HG03045 (cell line): ENCODE measurements around the gene TBC1D20.
"Not testable (repeated sequence)": the region's sequence is repeated elsewhere in the genome, so short reads cannot be mapped to it uniquely, and the experiment has no call there.

Experiments used
- ATAC-seq: cut with Tn5 transposase; IDR thresholded peaks from one replicate; pipeline ENCODE4 v1.9.1; 2021; ENCODE audit warnings: mild to moderate bottlenecking, moderate library complexity; ENCODE audit not compliant: unreplicated experiment

Gene TBC1D20

DNA sequence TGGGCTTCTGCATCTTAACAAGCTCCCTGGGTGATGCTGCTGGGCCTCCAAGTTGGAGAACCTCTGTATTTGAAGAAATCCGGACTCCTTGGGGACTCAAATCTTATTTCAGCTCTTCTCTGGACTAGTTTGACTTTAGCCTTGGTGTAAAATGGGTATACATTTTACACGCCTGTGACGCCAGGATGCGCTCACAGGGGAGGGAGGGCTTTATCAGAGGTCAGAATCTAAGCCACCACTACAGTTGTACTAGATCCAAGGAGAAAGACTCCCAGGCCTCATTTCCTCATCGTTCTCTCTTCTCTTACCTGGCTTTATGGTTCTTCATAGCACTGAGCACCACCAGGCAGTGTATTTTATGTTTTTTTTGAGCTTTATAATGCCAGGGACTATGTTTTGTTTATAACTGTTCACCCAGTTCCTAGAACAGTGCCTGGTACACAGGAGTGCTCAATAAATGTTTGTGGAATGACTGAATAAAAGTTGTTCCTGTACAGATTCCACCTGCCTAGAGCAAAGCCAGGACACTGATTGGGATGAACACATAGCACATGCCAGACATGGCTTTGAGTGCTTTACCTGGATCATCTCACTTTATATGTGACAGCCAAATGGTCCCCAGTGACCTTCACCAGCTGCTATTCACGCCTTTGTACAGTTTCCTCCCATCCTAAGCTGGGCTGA lies 59.3 kb downstream of the TBC1D20 start:
- no peak for ATAC-seq

DNA sequence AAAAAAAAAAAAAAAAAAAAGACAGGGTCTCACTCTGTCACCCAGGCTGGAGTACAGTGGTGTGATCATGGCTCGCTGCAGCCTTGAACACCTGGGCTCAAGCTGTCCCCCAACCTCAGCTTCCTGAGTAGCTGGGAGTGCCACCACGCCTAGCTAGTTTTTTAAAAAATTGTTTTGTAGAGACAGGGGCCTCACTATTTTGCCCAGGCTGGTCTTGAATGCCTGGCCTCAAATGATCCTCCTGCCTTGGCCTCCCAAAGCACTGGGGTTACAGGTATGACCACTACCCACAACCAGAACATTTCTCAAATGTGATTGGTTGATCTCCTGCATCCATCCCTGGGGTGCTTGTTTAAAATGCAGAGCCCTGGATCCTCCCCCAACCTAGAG lies 59.8 kb downstream of the TBC1D20 start:
- no peak for ATAC-seq

DNA sequence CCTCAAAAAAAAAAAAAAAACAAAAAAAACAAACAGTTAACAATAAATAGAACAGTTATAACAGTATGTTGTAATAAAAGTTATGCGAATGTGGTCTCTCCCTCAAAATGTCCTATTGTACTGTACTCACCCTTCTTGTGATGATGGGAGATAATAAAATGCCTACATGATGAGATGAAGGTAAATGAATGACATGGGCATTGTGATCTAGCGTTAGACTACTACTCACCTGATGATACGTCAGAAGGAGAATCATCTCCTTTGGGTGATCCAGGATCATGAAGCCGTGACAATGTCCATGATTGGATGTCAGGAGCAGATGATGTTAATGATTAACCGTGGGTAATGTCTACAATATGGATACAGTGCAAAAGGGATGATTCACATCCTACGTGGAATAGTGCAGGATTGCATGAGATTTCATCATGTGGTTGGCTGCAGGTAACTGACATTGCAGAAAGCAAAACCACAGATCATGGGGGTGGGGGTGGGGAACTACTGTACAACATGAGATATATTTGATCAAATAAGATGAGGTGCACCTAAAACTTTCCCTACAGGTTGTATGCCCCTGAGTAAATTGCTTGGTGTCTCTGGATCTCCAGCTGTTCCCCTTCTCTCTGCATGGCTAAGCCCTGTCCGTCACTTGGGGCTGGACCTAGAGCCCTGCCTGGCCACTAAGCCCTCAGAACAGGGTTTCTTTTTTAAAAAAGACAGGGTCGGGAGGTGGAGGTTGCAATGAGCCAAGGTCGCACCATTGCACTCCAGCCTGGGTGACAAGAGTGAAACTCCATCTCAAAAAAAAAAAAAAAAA lies 60.4 kb downstream of the TBC1D20 start:
- ATAC-seq, result no peak

DNA sequence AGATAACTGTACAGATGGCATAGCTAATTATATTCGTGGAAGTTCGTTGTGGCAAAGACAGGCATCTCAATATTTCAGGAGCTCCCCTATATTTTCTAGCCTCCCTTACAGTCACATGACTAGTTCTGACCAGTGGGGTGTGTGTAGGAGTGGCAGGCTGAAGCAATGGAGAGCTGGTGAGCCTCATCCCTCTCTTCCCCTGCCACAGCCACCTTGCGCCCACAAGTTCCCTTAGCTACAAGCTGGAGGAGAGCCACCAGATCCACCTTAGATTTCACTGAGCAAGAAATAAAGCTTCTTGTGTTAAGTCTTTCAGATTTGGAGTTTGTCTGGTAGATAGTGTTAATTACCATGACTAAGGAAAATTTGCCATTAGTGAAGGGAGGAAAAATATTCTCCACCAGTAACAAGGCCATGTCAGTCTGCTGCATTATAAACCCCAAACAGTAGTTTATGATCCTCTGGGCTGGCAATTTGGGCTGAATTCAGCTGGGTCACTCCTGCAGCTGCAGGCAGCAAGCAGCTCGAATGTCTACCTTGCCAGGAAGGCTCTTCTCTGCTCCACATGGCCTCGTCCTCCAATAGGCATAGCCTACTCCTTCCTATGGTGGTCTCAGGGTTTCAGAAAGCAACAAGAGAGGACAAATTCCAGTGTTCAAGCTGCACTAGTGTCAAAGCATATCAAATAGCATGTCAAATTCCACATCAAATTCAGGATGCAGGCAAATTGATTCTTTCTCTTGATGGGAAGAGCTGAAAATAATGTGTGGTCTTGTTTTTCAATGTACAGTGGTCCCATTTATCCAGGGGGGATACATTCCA lies 61.7 kb downstream of the TBC1D20 start:
- no peak for ATAC-seq

DNA sequence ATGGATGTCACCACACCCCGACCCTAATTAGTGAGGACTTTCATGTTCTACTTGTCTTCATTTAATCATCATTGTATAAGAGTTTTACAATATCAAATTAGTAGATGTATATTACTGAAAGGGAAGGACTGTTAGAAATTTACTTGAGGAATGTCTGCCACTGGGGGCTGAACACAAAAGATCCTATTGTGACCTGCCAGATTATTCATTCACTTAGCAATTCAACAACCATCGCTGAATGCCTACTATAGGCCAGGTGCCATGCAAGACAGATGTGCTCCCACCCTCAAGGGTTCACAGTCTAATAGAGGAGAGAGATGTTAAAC lies 62.2 kb downstream of the TBC1D20 start:
- no peak for ATAC-seq

DNA sequence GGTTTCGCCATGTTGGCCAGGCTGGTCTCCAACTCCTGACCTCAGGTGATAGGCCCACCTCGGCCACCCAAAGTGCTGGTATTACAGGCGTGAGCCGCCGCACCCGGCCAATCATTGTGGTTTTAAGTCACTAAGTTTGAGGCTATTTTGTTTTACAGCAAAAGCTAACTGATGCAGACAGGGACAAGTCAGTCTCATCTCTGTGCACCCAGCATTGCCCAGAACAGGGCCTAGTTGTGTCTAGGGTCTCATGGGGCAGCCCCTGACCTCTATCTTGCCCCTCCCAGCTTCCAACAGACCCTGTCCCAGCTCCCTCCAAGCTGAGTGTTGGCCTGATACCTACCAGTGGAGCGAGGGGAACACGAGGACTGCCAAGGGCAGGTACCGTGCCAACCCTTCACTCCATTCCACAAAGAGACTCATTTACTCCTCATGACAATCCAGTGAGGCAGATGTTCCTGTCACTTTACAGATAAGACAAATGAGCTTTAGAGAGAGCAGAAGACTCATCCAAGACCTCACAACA lies 63.1 kb downstream of the TBC1D20 start:
- ATAC-seq, result no peak

DNA sequence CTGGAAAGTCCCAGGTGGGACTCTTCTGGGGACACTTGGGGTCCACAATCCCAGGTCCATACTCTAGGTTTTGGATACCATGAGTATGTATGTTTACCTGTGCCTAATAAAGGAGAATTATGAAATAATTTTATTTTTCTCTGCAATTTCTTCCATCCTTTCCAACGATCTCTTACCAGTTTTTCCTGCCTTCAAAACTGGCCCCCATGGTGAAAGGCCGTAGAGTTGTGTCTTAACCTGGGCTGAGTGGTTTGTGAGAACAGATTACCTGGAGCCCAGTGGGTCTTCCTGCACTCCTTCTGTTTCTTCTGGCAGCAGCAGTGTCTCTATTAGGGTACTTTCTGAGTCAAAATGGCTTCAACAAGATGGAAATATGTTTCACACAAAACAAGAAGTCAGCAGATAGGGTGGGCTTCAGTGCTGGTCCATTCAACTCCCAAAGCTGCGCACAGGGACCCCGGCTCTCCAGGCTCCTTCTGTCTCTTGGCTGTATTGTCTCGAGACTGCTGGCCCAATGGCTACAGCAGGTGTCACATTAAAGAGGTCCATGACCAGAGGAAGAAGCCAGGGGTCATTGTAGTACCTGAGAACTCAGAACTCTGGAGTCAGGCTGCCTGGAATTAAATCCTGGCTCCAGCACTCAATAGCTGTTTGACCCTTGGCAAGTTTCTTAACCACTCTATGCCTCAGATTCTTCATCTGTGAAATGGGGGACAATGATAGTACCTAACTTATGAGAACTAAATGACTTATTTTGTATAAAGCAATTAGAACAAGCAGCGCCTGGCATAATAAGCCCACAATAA lies 64.7 kb downstream of the TBC1D20 start:
- no peak for ATAC-seq

DNA sequence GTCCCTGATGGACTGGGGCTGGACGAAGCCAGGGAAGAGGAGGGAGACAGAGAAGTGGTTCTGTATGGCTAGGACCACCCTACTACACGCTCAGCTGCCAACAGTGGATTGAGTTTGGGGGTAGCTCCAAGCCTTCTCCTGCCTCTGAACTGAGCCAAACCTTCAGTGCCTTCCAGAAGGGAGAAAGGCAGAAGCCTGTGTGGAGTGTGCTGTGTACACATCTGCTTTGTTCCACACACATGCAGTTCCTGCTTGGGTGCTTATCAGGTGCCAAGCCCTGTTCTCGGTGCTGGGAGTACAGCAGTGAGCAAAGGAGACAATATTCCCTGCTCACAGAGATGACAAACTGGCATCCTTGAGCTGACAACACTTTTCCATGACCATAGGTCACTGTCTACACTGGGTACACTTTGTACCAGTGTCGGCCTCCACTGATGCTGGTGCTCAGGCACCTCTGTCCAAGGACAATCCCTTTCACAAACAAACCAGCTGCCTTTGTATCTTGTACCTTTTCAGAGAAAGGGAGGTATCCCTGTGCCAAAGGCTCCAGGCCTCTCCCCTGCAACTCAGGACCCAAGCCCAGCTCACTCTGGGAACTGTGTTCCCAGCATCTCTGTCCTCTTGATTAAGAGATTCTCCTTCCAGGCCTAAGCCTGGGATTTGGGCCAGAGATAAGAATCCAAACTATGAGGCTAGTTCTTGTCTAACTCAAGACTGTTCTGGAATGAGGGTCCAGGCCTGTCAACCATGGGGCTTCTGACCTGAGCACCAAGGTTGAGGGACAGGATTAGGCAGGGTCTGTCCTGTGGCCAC lies 65.5 kb downstream of the TBC1D20 start:
- ATAC-seq, result no peak

DNA sequence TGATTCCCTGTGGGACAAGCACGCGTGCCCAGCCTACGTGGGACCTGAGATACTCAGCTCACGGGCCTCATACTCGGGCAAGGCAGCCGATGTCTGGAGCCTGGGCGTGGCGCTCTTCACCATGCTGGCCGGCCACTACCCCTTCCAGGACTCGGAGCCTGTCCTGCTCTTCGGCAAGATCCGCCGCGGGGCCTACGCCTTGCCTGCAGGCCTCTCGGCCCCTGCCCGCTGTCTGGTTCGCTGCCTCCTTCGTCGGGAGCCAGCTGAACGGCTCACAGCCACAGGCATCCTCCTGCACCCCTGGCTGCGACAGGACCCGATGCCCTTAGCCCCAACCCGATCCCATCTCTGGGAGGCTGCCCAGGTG lies 66.1 kb downstream of the TBC1D20 start:
- ATAC-seq, result no peak

DNA sequence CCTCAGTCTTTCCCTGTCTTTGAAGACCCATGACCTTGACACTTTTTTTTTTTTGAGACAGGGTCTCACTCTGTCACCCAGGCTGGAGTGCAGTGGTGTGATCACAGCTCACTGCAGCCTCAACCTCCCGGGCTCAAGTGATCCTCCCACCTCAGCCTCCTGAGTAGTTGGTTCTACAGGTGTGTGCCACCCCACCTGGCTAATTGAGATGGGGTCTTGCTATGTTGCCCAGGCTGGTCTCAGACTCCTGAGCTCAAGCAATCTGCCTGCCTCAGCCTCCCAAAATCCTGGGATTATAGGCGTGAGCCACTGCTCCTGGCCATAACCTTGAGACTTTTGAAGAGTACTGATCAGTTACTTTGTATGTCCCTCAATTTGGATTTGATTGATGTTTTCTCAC lies 69.0 kb downstream of the TBC1D20 start:
- ATAC-seq, result not testable (repeated sequence)

DNA sequence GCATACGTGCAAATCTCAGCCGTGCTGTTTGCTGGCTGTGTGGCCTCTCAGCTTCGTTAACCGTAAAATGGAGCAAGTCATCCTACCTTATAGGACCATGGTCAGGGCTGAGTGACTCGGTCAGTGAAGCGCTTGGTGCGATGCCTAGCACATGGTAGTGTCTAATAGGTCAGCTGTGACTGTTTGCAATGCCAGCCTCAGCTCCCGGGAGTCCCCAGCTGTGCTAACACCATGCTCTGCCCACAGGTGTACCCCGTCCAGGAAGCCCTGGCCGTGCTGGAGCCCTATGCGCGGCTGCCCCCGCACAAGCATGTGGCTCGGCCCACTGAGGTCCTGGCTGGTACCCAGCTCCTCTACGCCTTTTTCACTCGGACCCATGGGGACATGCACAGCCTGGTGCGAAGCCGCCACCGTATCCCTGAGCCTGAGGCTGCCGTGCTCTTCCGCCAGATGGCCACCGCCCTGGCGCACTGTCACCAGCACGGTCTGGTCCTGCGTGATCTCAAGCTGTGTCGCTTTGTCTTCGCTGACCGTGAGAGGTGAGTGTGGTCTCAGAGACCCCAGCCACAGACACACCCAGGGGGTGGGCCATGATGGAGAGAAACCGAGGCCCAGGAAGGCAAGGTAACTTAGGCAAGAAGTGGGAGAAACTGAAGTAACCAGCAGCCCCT lies 71.2 kb downstream of the TBC1D20 start:
- ATAC-seq, result no peak

DNA sequence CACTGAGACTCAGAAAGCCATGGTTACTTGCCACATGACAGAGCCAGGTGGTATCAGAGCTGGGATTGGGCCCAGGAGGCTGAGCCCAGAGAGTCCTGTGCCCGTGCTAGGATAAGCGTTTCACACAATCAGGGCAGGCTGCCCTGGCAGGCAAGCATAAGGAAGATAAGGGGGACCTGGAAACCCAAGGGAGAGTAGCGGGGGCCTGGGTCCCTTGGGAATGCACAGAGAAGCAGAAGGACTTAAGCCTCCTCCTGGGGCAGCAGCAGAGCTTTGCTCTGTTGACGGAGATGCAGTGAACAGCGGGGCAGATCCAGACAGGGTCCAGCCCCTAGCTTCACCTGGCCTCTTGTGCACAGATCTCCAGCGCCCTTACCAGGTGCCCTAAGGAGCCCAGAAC lies 73.1 kb downstream of the TBC1D20 start:
- no peak for ATAC-seq

DNA sequence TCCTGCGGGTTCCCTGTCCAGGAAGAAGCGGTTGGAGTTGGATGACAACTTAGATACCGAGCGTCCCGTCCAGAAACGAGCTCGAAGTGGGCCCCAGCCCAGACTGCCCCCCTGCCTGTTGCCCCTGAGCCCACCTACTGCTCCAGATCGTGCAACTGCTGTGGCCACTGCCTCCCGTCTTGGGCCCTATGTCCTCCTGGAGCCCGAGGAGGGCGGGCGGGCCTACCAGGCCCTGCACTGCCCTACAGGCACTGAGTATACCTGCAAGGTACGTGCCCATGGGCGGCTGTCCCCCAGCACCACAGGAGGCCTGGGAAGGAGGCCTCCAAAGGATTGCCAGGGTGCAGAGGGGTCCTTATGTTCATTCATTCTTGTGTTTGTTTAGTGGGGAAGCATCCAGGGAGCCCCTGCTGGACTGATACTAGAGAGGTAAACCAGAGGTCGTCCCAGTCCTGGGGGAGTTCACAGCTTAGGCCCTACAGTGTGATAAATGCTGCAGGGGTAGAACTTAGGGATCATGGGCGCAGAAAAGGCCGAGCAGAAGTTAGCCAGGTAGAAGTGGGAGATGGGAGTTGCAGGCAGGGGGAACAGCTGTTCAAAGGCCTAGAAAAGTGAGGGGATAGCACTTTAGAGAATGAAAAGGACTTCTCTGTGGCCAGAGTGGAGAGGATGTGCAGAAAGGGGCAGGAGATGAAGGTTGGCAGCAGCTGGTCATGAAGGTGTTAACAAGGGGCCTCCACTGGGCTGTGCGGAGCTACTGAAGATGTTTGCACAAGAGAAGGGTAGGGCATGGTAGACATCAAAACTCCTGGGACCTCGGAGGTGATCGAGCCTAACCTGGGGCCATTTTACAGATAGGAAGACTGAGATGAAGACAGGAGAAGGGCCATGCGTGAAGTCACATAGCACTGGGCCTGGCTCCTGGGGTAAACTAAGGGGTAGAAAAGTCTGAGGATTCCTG lies 74.0 kb downstream of the TBC1D20 start:
- no peak for ATAC-seq

DNA sequence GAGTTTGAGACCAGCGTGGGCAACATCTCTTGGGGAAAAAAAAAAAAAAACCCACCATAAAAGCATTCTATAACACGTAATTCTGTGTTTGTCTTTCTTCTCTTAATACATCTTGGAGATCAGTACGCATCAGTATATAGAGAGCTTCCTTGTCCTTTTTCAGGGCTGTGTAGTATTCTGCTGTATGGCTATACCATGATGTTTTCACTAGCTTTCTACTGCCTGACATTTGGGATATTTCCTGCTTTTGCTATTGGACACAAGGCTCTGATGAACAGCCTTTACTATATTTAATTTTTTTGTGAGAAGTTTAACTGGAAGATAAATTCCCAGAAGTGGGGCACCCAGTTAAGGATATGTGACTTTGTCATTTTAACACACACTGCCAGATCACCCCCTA lies 74.8 kb downstream of the TBC1D20 start:
- no peak for ATAC-seq

DNA sequence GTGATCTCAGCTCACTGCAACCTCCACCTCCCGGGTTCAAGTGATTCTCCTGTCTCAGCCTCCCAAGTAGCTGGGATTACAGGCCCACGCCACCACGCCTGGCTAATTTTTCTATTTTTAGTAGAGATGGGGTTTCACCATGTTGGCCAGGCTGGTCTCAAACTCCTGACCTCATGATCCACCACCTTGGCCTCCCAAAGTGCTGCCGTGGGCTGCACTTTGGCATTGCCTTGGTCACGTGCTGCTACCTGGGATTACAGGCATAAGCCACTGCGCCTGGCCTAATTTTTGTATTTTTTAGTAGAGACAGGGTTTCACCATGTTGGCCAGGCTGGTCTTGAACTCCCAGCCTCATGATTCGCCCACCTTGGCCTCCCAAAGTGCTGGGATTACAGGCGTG lies 75.7 kb downstream of the TBC1D20 start:
- not testable (repeated sequence) for ATAC-seq
